Panc1 (cell line): Measurements from ENCODE around the gene KAT2A.

Experiments used
- POLR2AphosphoS5 ChIP-seq: IDR thresholded peaks from 2 replicates; pipeline ENCODE4 v1.6.1; 2012; ENCODE audit warnings: mild to moderate bottlenecking, low read depth, low read length, moderate library complexity
- SIN3A ChIP-seq: IDR thresholded peaks from 2 replicates; pipeline ENCODE4 v1.6.1; 2012; ENCODE audit warnings: low read depth, mild to moderate bottlenecking, low read length, moderate library complexity, borderline replicate concordance; ENCODE audit not compliant: insufficient read depth
- TCF7L2 ChIP-seq: IDR thresholded peaks from 2 replicates; pipeline ENCODE4 v1.6.1; 2011; ENCODE audit warnings: mild to moderate bottlenecking, low read depth, low read length, inconsistent platforms
- TF ChIP-seq, protein P1 (sequence below): fragments of 450-650 bp; IDR thresholded peaks from 2 replicates; pipeline ENCODE4 v1.5.1; 2017; ENCODE audit warnings: mild to moderate bottlenecking
- TF ChIP-seq, protein P2 (sequence below), 2 experiments: IDR thresholded peaks; 2 replicates each; pipeline ENCODE4 v1.6.1; 2011 to 2012; ENCODE audit warnings: low read depth in 2 of 2, control low read depth in 1 of 2, low read length in 1 of 2, mild to moderate bottlenecking in 1 of 2, moderate library complexity in 1 of 2; ENCODE audit not compliant: insufficient read depth in 1 of 2

DNA sequence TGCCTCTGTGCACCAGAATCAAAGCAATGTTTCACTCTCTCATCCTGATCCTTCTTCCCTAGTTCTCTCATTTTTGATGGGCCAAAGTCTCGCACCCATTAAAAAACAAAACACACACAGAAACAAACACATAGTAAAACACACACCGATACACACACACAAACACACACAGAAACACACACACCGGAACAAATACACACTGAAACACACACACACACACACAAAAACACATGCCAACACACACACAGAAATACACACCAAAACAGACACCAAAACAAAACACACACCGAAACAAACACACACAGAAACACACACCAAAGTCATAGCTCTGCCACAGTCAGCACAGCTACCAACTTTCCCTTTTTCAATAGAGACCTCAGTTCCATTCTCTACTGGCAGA is 10.1 kb upstream of the KAT2A start:
- TF ChIP-seq, protein P1, sequence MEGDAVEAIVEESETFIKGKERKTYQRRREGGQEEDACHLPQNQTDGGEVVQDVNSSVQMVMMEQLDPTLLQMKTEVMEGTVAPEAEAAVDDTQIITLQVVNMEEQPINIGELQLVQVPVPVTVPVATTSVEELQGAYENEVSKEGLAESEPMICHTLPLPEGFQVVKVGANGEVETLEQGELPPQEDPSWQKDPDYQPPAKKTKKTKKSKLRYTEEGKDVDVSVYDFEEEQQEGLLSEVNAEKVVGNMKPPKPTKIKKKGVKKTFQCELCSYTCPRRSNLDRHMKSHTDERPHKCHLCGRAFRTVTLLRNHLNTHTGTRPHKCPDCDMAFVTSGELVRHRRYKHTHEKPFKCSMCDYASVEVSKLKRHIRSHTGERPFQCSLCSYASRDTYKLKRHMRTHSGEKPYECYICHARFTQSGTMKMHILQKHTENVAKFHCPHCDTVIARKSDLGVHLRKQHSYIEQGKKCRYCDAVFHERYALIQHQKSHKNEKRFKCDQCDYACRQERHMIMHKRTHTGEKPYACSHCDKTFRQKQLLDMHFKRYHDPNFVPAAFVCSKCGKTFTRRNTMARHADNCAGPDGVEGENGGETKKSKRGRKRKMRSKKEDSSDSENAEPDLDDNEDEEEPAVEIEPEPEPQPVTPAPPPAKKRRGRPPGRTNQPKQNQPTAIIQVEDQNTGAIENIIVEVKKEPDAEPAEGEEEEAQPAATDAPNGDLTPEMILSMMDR: no peak
- TF ChIP-seq, protein P2, sequence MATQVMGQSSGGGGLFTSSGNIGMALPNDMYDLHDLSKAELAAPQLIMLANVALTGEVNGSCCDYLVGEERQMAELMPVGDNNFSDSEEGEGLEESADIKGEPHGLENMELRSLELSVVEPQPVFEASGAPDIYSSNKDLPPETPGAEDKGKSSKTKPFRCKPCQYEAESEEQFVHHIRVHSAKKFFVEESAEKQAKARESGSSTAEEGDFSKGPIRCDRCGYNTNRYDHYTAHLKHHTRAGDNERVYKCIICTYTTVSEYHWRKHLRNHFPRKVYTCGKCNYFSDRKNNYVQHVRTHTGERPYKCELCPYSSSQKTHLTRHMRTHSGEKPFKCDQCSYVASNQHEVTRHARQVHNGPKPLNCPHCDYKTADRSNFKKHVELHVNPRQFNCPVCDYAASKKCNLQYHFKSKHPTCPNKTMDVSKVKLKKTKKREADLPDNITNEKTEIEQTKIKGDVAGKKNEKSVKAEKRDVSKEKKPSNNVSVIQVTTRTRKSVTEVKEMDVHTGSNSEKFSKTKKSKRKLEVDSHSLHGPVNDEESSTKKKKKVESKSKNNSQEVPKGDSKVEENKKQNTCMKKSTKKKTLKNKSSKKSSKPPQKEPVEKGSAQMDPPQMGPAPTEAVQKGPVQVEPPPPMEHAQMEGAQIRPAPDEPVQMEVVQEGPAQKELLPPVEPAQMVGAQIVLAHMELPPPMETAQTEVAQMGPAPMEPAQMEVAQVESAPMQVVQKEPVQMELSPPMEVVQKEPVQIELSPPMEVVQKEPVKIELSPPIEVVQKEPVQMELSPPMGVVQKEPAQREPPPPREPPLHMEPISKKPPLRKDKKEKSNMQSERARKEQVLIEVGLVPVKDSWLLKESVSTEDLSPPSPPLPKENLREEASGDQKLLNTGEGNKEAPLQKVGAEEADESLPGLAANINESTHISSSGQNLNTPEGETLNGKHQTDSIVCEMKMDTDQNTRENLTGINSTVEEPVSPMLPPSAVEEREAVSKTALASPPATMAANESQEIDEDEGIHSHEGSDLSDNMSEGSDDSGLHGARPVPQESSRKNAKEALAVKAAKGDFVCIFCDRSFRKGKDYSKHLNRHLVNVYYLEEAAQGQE (IDR thresholded peaks at IDR 0.05; ENCODE audit: insufficient read depth in 1 of 2, low read depth in 2 of 2, low read length in 1 of 2): no peak
- TF ChIP-seq SIN3A: no peak
- TF ChIP-seq POLR2AphosphoS5: no peak
- TF ChIP-seq TCF7L2: no peak
